CD4-positive, alpha-beta T cell treated with Interleukin-10 for 1 hour (primary cell): ENCODE data around the gene SLN.
"Not testable (repeated sequence)": the region's sequence is repeated elsewhere in the genome, so short reads cannot be mapped to it uniquely, and the experiment has no call there.

Source experiments
- DNase-seq: peaks from one replicate; pipeline ENCODE4 v3.0.0-alpha.2; 2020

SLN gene

GRCh38 chr11:107711861-107712755 lies at the start of gene SLN:
TSS of gene SLN (minus strand) at chr11:107712056.
- DNase-seq, result no peak

- DNase-seq, result not testable (repeated sequence)
Measured at GRCh38 chr11:107758719-107759355, 47.0 kb upstream of the SLN start.

DNA sequence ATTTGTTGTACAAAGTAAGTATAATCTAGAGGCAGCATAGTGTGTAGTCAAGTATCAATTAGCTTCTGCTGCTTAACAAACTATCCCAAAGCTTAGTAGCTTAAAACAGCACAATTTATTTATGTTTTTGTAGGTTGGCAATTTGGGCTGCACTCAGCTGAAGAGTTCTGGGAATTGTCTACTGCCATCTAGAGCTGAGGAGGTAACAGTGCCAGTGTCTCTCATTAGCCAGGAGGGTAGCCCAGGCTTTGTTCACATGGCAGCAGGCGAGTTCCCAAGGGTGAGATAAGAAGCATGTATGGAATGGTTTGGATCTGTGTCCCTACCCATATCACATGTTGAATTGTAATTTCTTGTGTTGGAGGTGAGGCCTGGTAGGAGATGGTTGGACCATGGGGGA lies 45.8 kb upstream of the SLN start:
- no peak for DNase-seq

- no peak for DNase-seq
Measured at GRCh38 chr11:107756553-107756952, 44.7 kb upstream of the SLN start.

DNA sequence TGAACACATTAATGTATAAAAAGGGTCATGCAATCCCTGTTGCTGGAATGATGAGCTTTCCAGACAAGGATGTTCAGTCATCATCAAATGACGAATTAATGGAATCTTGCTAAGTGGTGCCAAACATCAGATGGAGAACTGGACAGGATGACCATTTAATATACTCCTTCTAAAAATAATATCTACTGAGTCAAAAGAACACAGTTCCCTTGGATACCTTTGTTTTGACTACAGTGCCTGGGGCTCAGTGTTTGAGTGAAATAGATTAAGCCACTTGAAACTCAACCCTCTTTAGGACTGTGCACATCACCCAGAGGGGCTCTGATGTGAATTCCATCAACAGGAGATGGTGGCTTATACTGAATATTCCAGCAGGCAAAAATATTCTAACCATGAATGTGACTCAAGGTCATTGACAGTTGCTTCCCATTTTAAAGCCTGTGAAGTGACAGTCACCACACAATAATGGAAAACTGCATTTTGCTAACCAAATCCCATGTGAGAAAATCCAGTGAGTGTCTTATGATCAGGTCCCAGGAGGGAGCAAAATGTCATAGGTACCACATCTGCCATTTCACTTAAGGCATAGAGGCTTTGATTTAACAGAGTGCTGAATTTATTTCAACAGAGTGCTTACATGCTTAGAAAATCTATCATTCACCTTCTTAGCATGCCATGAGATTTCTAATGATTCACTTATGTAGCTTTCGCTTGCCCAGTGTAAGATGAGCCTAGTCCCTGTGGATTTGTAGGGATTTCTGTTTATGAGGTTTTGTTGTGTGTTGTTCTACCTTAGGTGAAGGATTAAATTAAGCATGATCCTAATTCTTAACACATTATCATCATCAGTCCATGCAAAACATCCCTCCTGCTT lies 41.3 kb upstream of the SLN start:
- no peak for DNase-seq

DNA sequence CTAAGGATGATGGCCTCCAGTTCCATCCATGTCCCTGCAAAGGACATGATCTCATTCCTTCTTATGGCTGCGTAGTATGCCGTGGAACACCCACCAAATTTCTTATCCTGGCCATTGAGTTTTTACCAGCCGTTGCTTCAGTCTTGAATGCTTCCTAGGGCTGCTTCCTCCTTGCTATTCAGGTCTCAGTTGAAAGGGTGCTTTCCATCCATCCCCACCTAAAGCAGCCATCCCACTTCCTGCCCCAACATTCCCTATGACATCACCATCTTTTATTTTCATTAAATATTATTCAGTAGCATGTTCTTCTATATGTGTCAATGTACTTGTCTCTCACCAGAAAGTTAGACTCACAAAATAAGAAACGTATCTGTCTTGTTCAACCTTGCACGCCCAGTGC lies 40.7 kb upstream of the SLN start:
- no peak for DNase-seq

GRCh38 chr11:107751082-107751481 lies 39.2 kb upstream of the SLN start:
- no peak for DNase-seq

- DNase-seq, result no peak
Measured at GRCh38 chr11:107750313-107750712, 38.5 kb upstream of the SLN start.

DNA sequence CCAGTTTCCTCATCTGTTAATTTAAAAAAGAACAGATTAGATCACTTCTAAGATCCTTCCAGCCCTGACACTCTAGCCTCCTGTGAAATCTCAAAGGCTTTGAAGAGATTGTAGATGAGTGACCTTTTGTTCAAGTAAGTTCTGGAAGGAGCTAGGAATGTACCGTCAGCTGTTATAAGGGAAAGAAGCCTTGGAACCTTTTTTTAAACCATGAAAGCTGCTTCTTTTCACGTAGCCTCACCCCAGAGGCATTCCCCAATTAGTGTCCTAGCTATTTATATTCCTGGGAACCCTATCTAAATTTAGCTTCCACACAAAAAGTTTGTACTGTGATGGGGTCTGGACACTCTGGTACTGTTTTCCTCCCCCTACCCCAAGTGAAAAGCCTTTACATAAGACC lies 35.8 kb upstream of the SLN start:
- no peak for DNase-seq

DNA sequence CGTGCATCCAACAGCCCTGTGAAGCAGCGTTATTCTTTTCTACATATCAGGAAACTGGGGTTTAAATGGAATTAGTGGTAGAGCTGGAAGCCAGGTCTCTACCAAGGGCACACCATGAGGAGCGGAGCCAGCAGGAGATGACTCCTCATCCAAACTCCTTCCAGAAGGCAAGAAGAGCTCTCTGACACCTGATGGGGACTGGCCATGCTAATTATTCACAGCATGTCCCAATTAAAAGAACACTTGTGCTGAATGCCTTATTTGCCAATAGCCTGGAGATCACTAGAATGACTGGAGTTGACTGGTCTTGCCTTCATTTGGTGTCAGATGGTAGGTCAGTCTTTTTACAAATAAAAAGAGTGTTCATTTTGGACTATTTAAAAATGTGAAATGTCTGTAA lies 32.9 kb upstream of the SLN start:
- DNase-seq, result no peak

DNA sequence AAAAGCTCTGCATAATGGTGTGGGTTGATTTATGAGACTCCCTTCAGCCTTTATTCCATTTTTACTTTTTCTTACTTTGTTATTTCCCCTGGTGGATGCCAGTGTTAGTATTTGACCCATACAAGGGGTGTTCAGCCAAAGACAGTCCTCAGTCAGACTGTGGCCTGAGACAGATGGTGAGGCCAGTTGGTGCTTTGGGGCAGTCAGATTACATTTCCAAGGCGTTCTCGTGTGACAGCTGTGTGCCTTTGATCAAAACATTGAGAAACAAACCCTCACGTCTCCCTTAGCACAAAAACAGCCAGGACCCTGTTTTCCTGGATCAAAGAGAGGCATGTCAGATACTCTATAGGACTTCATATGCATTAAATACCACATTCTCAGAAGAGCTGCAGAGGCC lies 31.3 kb upstream of the SLN start:
- DNase-seq, result no peak

DNA sequence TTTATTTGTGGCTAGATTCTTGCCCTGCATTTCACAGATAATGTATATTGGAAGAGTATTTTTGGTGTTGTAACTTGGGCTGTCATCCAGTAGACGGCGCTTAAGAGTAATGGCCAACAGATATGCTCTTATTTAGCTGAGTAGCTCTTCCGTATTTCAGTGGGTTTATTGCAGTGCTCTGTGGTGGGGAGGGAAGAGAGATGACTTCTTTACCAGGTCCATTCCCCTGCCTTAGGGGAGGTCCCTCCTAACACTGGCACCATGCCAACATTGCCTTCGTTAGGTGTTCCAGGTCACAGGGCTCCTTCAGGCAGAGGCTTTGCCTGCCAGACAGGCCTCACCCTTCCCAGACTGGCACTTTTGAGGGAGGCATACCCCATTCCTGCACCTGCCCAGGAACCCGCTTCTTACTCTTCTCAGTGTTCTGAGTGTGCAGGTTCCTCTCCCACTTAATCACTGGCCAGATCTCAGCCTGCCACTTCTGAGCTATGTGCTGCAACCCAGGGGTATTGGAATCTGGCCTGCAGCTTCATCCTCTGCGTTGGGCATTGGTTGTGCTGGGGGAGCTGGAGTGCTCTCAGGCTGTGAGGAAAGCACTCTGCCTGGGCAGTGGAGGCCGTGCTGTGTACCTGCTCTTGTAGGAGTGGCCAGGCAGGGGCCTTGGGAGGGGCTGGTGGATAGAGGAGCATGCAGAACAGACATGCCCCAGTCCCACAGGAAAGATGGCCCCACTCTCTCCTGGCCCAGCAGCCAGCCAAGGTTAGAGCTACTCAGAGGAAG lies 29.4 kb upstream of the SLN start:
- peak; percentile 8 for DNase-seq

DNA sequence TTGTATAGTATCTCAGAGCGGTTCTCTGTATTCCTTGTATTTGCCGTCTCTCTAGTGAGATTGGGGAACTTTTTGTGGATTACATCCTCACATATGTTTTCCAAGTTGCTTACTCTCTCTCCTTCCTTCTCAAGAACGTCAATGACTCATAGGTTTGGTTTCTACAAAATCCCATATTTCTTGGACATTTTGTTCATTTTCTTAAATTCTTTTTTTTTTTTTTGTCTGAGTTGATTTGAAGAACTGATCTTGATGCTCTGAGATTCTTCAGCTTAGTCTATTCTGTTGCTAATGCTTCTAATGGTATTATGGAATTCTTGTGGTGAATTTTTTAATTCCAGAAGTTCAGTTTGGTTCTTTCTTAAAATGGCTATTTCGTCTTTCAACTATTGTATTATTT lies 28.4 kb upstream of the SLN start:
- no peak for DNase-seq

- no peak for DNase-seq
Measured at GRCh38 chr11:107736546-107736945, 24.7 kb upstream of the SLN start.

- no peak for DNase-seq
Measured at GRCh38 chr11:107733518-107733917, 21.7 kb upstream of the SLN start.

DNA sequence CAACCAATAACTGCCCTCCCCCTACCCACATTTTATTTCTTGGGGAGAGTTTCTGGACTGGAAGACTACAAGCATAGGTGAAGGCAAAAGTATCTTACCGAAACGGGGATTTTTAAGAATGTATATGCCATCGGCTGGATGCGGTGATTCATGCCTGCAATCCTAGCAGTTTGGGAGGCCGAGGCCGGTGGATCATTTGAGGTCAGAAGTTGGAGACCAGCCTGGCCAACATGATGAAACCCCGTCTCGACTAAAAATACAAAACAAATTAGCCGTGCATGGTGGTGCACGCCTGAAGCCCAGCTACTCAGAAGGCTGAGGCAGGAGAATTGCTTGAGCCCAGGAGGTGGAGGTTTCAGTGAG lies 20.8 kb upstream of the SLN start:
- no peak for DNase-seq

DNA sequence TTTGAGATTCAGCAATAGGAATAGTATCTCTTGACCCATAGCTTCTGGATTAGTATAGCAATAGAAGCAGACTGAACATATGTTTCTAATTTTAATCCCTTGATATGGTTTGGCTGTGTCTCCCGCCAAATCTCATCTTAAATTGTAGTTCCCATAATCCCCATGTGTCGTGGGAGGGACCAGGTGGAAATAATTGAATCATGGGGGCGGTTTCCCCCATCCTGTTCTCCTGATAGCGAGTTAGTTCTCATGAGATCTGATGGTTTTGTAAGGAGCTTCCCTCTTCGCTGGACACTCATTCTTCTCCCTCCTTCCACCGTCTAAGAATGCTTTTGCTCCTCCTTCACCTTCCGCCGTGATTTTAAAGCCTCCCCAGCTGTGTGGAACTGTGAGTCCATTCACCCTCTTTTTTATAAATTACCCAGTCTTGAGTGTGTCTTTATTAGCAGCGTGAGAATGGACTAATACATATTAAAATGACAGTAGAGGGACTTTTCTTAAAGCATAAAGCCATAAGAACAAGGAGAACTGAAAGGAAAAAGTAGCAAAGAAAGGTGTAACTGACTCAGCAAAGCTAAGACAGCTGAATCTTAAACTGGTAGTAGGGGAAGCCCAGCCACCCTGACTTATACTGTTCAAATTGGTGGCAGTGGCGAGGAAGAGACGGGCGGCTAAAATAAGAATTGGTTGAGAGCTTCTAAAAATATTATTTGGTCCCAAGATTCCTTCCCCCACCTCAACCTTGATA lies 20.3 kb upstream of the SLN start:
- no peak for DNase-seq

- no peak for DNase-seq
Measured at GRCh38 chr11:107722662-107723061, 10.8 kb upstream of the SLN start.

DNA sequence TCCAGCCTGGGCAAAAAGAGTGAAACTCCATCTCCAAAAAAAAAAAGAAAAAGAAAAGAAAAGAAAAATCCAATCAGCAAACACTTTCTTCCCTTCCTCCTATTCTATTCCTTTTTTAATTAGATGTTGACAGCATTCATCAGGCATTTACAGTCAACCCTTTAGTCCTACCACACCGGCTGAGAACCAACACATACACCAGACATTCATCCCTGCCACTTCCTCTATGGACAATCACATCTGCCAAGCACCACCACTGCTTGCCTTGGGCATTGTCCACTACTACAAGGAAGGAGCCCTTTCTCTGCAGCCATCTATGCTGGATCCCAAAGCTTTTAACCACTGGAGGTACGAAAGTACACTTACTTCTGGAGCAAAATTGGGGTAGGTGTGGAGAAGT lies 9.4 kb upstream of the SLN start:
- no peak for DNase-seq

GRCh38 chr11:107720303-107720774 lies 8.5 kb upstream of the SLN start:
- DNase-seq, result no peak

DNA sequence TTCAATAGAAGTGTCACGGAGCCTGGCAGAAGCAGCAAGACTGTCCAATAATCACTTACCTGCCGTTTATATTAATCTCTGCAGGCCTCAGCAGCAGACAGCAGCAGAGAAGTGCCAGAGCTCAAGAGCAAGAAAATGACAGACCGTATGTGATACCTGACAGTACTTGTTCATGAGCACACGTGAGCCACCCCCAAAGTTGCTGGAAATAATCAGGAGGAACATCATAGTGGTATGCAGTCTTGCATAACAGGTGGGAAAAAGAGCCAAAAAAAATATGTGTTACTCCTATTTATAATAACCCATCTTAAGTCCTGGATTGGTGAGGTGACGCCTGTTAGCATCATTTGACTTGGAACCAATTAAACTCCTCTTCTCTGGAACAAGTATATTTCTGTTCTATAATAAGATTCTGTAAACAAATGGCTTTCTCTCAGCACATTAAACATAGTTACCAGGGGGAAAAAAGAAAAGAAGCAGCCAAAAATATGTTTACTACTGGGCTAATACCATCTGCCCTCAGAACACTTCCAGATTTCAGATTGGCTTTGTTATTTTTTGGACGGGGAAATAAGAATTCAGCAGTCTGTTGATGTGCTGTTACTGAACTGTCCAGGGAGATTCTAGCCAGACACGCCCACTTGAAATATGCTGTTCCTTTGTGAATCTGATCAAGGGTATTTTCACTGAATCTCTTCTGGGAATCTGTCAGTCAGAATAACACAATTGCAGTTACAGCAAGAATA lies 7.9 kb upstream of the SLN start:
- DNase-seq, result no peak
